ENCODE results near the gene CEBPA.

The CEBPA gene

GRCh38 chr19:33268162-33268991, 34.0 kb downstream of the CEBPA start:
- DNase-seq (ENCODE audit: low spot score): no peak
- in situ Hi-C loops (cut with MboI; ENCODE audit: low pct_unique_long_range_greater_than_20kb, low sequenced_read_pairs, unreplicated experiment): no loop called here
- TF ChIP-seq CTCF (IDR thresholded peaks at IDR 0.05; ENCODE audit: extremely low read depth, insufficient read depth, missing control alignments): no peak

GRCh38 chr19:33267706-33268105, 34.6 kb downstream of the CEBPA start:
- in situ Hi-C loops (cut with MboI; ENCODE audit: low pct_unique_long_range_greater_than_20kb, low sequenced_read_pairs, unreplicated experiment): no loop called here
- no peak for TF ChIP-seq CTCF (IDR thresholded peaks at IDR 0.05; ENCODE audit: extremely low read depth, insufficient read depth, missing control alignments)
- DNase-seq (ENCODE audit: low spot score): no peak

- no peak for DNase-seq (ENCODE audit: low spot score)
- in situ Hi-C loops (cut with MboI; ENCODE audit: low pct_unique_long_range_greater_than_20kb, low sequenced_read_pairs, unreplicated experiment): no loop called here
- no peak for TF ChIP-seq CTCF (IDR thresholded peaks at IDR 0.05; ENCODE audit: extremely low read depth, insufficient read depth, missing control alignments)
Observed at GRCh38 chr19:33266974-33267484, 35.3 kb downstream of the CEBPA start.

GRCh38 chr19:33264881-33265445, 37.4 kb downstream of the CEBPA start:
- in situ Hi-C loops (cut with MboI; ENCODE audit: low pct_unique_long_range_greater_than_20kb, low sequenced_read_pairs, unreplicated experiment): no loop called here
- TF ChIP-seq CTCF (IDR thresholded peaks at IDR 0.05; ENCODE audit: extremely low read depth, insufficient read depth, missing control alignments): no peak
- no peak for DNase-seq (ENCODE audit: low spot score)

GRCh38 chr19:33263325-33264023, 38.9 kb downstream of the CEBPA start:
- in situ Hi-C loops (cut with MboI; ENCODE audit: low pct_unique_long_range_greater_than_20kb, low sequenced_read_pairs, unreplicated experiment): no loop called here
- TF ChIP-seq CTCF (IDR thresholded peaks at IDR 0.05; ENCODE audit: extremely low read depth, insufficient read depth, missing control alignments): no peak
- no peak for DNase-seq (ENCODE audit: low spot score)

- in situ Hi-C loops (cut with MboI; ENCODE audit: low pct_unique_long_range_greater_than_20kb, low sequenced_read_pairs, unreplicated experiment): no loop called here
- no peak for DNase-seq (ENCODE audit: low spot score)
- no peak for TF ChIP-seq CTCF (IDR thresholded peaks at IDR 0.05; ENCODE audit: extremely low read depth, insufficient read depth, missing control alignments)
Observed at GRCh38 chr19:33261511-33262189, 40.7 kb downstream of the CEBPA start.
